GM12891 (cell line): ENCODE measurements around the gene PCBP3.

Source experiments
- POLR2A ChIP-seq: IDR thresholded peaks from 2 replicates; pipeline ENCODE4 v1.6.1; 2011; ENCODE audit warnings: low read depth, low read length, control low read depth
- POLR2AphosphoS5 ChIP-seq: IDR thresholded peaks from 2 replicates; pipeline ENCODE4 v1.6.1; 2011; ENCODE audit warnings: low read depth, low read length, control low read depth

GRCh38 chr21:45982758-45983648 is 339.5 kb downstream of the PCBP3 start:
- TF ChIP-seq POLR2AphosphoS5 (no peak), POLR2A (no peak)
